K562 (cell line): ENCODE measurements around the gene CSNK1G3. TPM values are rescaled to one million over a fixed set of nuclear protein-coding genes. Genes with fewer than 3 reads are reported as not detected.

Experiments
- ATAC-seq: fragments of 200-7000 bp; cut with Tn5 transposase; 3 replicates; pipeline ENCODE4 v1.9.1; 2020; ENCODE audit warnings: moderate library complexity
- BruUV-seq: library from RNA; stranded (reverse); fragments of 400-500 nt; replicated peaks from 2 replicates; lab custom pipeline; 2021; lab: Mats Ljungman, UMichigan
- CTCF ChIA-PET: fragments of 300-600 bp; formaldehyde crosslinking; extraction: SDS; loops from one replicate; lab custom pipeline; 2021; ENCODE audit warnings: low intra/inter-chr PET ratio; lab: Yijun Ruan, JAX
- POLR2A ChIA-PET: fragments of 300-600, 350-650 bp; sonication (Branson Sonifier 250); formaldehyde crosslinking; extraction: SDS; loops from one replicate; lab custom pipeline; 2021; ENCODE audit warnings: antibody characterized with exemption, inconsistent platforms; lab: Yijun Ruan, JAX
- DNase-seq, 4 experiments: peaks; one replicate each; pipeline versions ENCODE4 v3.0.0 to v3.0.0-alpha.2; 2011 to 2018; ENCODE audit warnings: low spot score in 3 of 4, mixed read lengths in 3 of 4; ENCODE audit errors: extremely low read depth in 1 of 4
- FAIRE-seq: peaks from 2 replicates; lab custom pipeline; 2011; peaks lifted over from hg19 to GRCh38; lab: Jason Lieb, UNC
- H2AFZ ChIP-seq: 2 replicates; pipeline ENCODE4 v1.6.0; 2011; ENCODE audit warnings: low read depth, low read length, control low read depth, inconsistent platforms
- H3K27ac ChIP-seq: fragments of 200-600 bp; 3 replicates; pipeline ENCODE4 v1.8.0; 2011; ENCODE audit warnings: low read depth, mild to moderate bottlenecking, control low read depth, inconsistent platforms, low read length, moderate library complexity, mixed read lengths; ENCODE audit errors: extremely low read depth
- H3K27me3 ChIP-seq, 2 experiments: fragments of 300-600 bp in 1 of 2; 2 replicates in 1 of 2; 3 replicates in 1 of 2; pipeline versions ENCODE4 v1.6.0 to v1.8.0; 2011; ENCODE audit warnings: inconsistent platforms in 2 of 2, low read length in 2 of 2, mild to moderate bottlenecking in 1 of 2, mixed read lengths in 1 of 2, moderate library complexity in 1 of 2; ENCODE audit not compliant: control insufficient read depth in 2 of 2, insufficient read depth in 2 of 2
- H3K36me3 ChIP-seq: fragments of 300-600 bp; 3 replicates; pipeline ENCODE4 v1.8.0; 2011; ENCODE audit warnings: mild to moderate bottlenecking, low read length, inconsistent platforms; ENCODE audit not compliant: control insufficient read depth, insufficient read depth
- H3K4me1 ChIP-seq, 2 experiments: fragments of 200-600 bp in 1 of 2; replicated peaks in 1 of 2; 2 replicates in 1 of 2; 3 replicates in 1 of 2; pipeline versions ENCODE4 v1.5.1 to v1.8.0; 2011; ENCODE audit warnings: inconsistent platforms in 2 of 2, low read length in 2 of 2, mild to moderate bottlenecking in 1 of 2, mixed read lengths in 1 of 2, moderate library complexity in 1 of 2; ENCODE audit not compliant: control insufficient read depth in 2 of 2, insufficient read depth in 2 of 2
- H3K4me2 ChIP-seq: 2 replicates; pipeline ENCODE4 v1.6.1; 2011; ENCODE audit warnings: low read length, control low read depth, inconsistent platforms, mixed read lengths; ENCODE audit not compliant: insufficient read depth
- H3K4me3 ChIP-seq: fragments of 200-600 bp; sonication (generic), shearing (Covaris generic); 2 replicates; pipeline ENCODE4 v1.5.1; 2016; ENCODE audit warnings: control low read depth, inconsistent platforms
- H3K79me2 ChIP-seq: fragments of 200-600 bp; 3 replicates; pipeline ENCODE4 v1.8.0; 2011; ENCODE audit warnings: low read length, inconsistent platforms; ENCODE audit not compliant: control insufficient read depth, insufficient read depth
- H3K9ac ChIP-seq, 2 experiments: 2 replicates each; pipeline versions ENCODE4 v1.6.0 to v1.6.1; 2011; ENCODE audit warnings: low read depth in 2 of 2, low read length in 2 of 2, control low read depth in 1 of 2, inconsistent platforms in 1 of 2, mild to moderate bottlenecking in 1 of 2, mixed read lengths in 1 of 2; ENCODE audit not compliant: insufficient read depth in 1 of 2
- H3K9me1 ChIP-seq: one replicate; pipeline ENCODE4 v1.6.0; 2011; ENCODE audit warnings: inconsistent platforms, mild to moderate bottlenecking, low read length, moderate library complexity; ENCODE audit not compliant: control insufficient read depth, insufficient read depth
- H3K9me3 ChIP-seq: replicated peaks from 2 replicates; pipeline ENCODE4 v1.5.1; 2011; ENCODE audit warnings: low read depth, low read length, inconsistent platforms; ENCODE audit not compliant: control insufficient read depth, insufficient read depth
- H4K20me1 ChIP-seq: replicated peaks from 2 replicates; pipeline ENCODE4 v1.6.1; 2011; ENCODE audit warnings: low read length, inconsistent platforms, mixed read lengths; ENCODE audit not compliant: control insufficient read depth, insufficient read depth
- CCNT2 ChIP-seq: IDR thresholded peaks from 2 replicates; pipeline ENCODE4 v1.6.1; 2011; ENCODE audit warnings: borderline replicate concordance, low read depth, mild to moderate bottlenecking, moderate library complexity, mixed read lengths, low read length; ENCODE audit not compliant: insufficient read length; ENCODE audit errors: extremely low read depth
- CHD1 ChIP-seq: fragments of 200-600 bp; sonication (generic); IDR thresholded peaks from one replicate; pipeline ENCODE4 v1.6.1; 2012; ENCODE audit warnings: mild to moderate bottlenecking, moderate library complexity, low read length, inconsistent platforms
- HMGN3 ChIP-seq: IDR thresholded peaks from 2 replicates; pipeline ENCODE4 v1.6.1; 2011; ENCODE audit warnings: borderline replicate concordance, low read depth, mild to moderate bottlenecking, mixed read lengths, low read length; ENCODE audit not compliant: insufficient read length; ENCODE audit errors: extremely low read depth
- RNF2 ChIP-seq: sonication (generic); IDR thresholded peaks from 2 replicates; pipeline ENCODE4 v1.6.1; 2016
- SAFB2 ChIP-seq: fragments of 200-400 bp; formaldehyde crosslinking; IDR thresholded peaks from 2 replicates; pipeline ENCODE4 v1.6.1; 2018; ENCODE audit warnings: borderline replicate concordance, low read length, low read depth, moderate library complexity; ENCODE audit not compliant: severe bottlenecking
- ZNF12 ChIP-seq: sonication (generic); formaldehyde crosslinking; IDR thresholded peaks from 2 replicates; pipeline ENCODE4 v1.4.0; 2020; ENCODE audit warnings: mild to moderate bottlenecking, missing genetic modification reagents
- ZNF398 ChIP-seq: fragments of 250-450 bp; sonication (Bioruptor Pico); IDR thresholded peaks from 2 replicates; pipeline ENCODE4 v1.8.0; 2021; ENCODE audit warnings: moderate library complexity, mild to moderate bottlenecking, inconsistent platforms
- WGBS: fragments of 100-300 bp; shearing (Covaris generic); methylation state at CpG from one replicate; pipeline ENCODE4 v1.1.6; 2016; ENCODE audit warnings: low coverage, mixed read lengths; ENCODE audit not compliant: insufficient coverage; ENCODE audit errors: missing lambda C conversion rate; 5-methylcytosine and 5-hydroxymethylcytosine counted together
- in situ Hi-C: fragments of 300-500 bp; cut with MboI; formaldehyde crosslinking; loops from 4 replicates; pipeline ENCODE4 v1.15.0; 2018; ENCODE audit warnings: inconsistent platforms, mixed read lengths
- intact Hi-C: fragments of 100-400 bp; cut with micrococcal nuclease; formaldehyde crosslinking; loops from 2 replicates; pipeline ENCODE4 v1.14.2; 2022
- polyA plus RNA-seq, 8 experiments: library from polyadenylated mRNA; depleted of rRNA in 4 of 8; stranded (reverse) in 5 of 8; unstranded in 3 of 8; fragments of >200 nt; fragmentation: Nextera tagmentation in 2 of 8; fragmentation: Illumina TruSeq in 1 of 8; extraction: Ambion mirVana in 2 of 8; extraction: Trizol in 1 of 8; gene quantifications; 2 replicates each; pipeline versions ENCODE4 v1.2.1 to v1.2.3, GENCODE V29; 2011 to 2014; ENCODE audit warnings: inconsistent platforms in 1 of 8, missing spikeins in 1 of 8
- total RNA-seq, 7 experiments: library from RNA; depleted of rRNA in 6 of 7; stranded (reverse); fragments of >200 nt in 6 of 7; fragmentation: Illumina TruSeq in 2 of 7; extraction: Trizol in 2 of 7; gene quantifications; 2 replicates each; pipeline versions ENCODE4 v1.2.1 to v1.2.3, GENCODE V29; 2011 to 2021; ENCODE audit warnings: low replicate concordance in 1 of 7
- TF ChIP-seq, protein P1 (sequence below): fragments of 200-400 bp; formaldehyde crosslinking; IDR thresholded peaks from 2 replicates; pipeline ENCODE4 v1.6.1; 2017; ENCODE audit warnings: mild to moderate bottlenecking, low read depth, low read length, moderate library complexity
- TF ChIP-seq, protein P2 (sequence below): sonication (generic); formaldehyde crosslinking; IDR thresholded peaks from 2 replicates; pipeline ENCODE4 v1.9.0; 2022; ENCODE audit warnings: mild to moderate bottlenecking, missing genetic modification reagents

The CSNK1G3 gene
- total and polyA plus RNA-seq, 9 of the 15 experiments (the other 6 are each of a cell fraction or from before 2014, with no cell fraction given) = 8.3 to 27.6 (median 16.5) TPM

DNA sequence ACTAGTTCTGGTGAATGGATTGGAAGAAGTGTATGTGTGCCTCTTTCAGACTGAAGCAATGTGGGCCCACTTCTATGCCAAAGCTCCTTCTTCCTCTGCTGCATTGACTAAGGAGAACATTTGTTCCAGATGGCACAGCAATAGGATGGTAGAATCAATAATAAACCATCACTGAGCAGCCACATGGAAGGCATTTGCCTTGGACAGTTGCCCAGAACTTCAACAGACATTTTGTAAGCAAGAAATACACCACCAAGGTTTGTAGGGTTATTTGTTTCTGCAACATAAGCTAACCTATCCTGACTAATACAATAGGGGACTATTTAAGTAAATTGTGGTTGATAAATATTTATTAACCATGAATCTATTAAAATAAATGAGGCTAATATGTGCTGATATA, 37.7 kb upstream of the CSNK1G3 start:
- TF ChIP-seq ZNF12 (CRISPR knock-in tag) (peak; percentile 85; the same call in 1 of the 2 replicates), ZNF398 (no peak)
- in situ Hi-C loops = no loop called here
- no peak overlapping the region for H3K9ac ChIP-seq
- H2AFZ ChIP-seq = no peak overlapping the region
- no peak overlapping the region for H3K4me2 ChIP-seq
- no peaks in the 10 kb centered on the region for H4K20me1 ChIP-seq
- H3K27me3 ChIP-seq = no peaks in the 10 kb centered on the region
- peaks cover 0 to 10% of the 10 kb centered on the region in 2 experiments; a peak in 2 of 5 replicates for H3K4me1 ChIP-seq
- CTCF ChIA-PET = interaction anchor here (0.7 kb wide), 1 partner anchor 1939 kb away, joined by 3 read pairs; no protein-coding TSS in a partner anchor
- intact Hi-C loops = loop anchor here (5.0 kb wide), 1 partner anchor 38 kb away; the partner anchor contains the start of gene CSNK1G3
- H3K36me3 ChIP-seq = no peaks in the 10 kb centered on the region
- no peaks in the 10 kb centered on the region for H3K9me3 ChIP-seq
- POLR2A ChIA-PET = interaction anchor here (0.8 kb wide), 1 partner anchor 13 kb away, joined by 3 read pairs; no protein-coding TSS in a partner anchor
- FAIRE-seq = no peak
- H3K79me2 ChIP-seq = no peaks in the 10 kb centered on the region
- no peak overlapping the region for H3K4me3 ChIP-seq
- H3K9me1 ChIP-seq = no peaks in the 10 kb centered on the region
- ATAC-seq = no peak
- BruUV-seq = no TSS peak
- H3K27ac ChIP-seq = no peak overlapping the region
- DNase-seq = no peak

DNA sequence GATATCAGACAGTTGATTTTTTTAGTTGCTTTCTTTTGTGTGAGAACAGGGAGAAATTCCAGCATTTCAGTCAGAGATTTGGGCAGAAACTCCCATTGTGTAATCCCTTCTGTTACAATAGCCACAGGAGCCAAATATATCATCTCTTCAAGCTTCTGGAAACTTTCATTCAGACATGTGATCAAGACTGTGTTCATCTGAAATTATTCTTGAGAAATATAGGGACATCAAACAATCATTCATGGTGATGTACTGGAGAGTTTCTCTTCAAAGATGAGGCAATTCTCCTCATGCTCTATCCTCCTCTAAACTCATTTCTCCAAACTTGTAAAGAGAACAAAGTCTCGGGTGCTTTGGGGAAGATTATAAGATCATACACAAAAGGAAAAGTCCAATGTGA, 35.2 kb upstream of the CSNK1G3 start:
- Histone ChIP-seq H3K79me2 (no peaks in the 10 kb centered on the region), H2AFZ (no peak overlapping the region), H3K27me3 (no peaks in the 10 kb centered on the region), H3K27ac (no peak overlapping the region), H3K4me2 (no peak overlapping the region), H3K4me3 (no peak overlapping the region), H3K4me1 (peaks cover 0 to 3% of the 10 kb centered on the region in 2 experiments; a peak in 2 of 5 replicates), H3K9me3 (no peaks in the 10 kb centered on the region), H3K9ac (no peak overlapping the region), H3K36me3 (no peaks in the 10 kb centered on the region), H3K9me1 (no peaks in the 10 kb centered on the region), H4K20me1 (no peaks in the 10 kb centered on the region)
- intact Hi-C loops (no loop called here), in situ Hi-C loops (no loop called here)
- WGBS = 0% methylated on average over 1 of the region's 1 CpG
- DNase-seq (no peak), FAIRE-seq (no peak), ATAC-seq (no peak)
- ChIA-PET POLR2A (no interaction called here), CTCF (no interaction called here)
- BruUV-seq = no TSS peak
- TF ChIP-seq, protein P1, sequence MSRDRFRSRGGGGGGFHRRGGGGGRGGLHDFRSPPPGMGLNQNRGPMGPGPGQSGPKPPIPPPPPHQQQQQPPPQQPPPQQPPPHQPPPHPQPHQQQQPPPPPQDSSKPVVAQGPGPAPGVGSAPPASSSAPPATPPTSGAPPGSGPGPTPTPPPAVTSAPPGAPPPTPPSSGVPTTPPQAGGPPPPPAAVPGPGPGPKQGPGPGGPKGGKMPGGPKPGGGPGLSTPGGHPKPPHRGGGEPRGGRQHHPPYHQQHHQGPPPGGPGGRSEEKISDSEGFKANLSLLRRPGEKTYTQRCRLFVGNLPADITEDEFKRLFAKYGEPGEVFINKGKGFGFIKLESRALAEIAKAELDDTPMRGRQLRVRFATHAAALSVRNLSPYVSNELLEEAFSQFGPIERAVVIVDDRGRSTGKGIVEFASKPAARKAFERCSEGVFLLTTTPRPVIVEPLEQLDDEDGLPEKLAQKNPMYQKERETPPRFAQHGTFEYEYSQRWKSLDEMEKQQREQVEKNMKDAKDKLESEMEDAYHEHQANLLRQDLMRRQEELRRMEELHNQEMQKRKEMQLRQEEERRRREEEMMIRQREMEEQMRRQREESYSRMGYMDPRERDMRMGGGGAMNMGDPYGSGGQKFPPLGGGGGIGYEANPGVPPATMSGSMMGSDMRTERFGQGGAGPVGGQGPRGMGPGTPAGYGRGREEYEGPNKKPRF = no peak
- TF ChIP-seq CCNT2 (no peak), CHD1 (no peak), RNF2 (no peak), HMGN3 (no peak), SAFB2 (no peak)
- TF ChIP-seq, protein P2, sequence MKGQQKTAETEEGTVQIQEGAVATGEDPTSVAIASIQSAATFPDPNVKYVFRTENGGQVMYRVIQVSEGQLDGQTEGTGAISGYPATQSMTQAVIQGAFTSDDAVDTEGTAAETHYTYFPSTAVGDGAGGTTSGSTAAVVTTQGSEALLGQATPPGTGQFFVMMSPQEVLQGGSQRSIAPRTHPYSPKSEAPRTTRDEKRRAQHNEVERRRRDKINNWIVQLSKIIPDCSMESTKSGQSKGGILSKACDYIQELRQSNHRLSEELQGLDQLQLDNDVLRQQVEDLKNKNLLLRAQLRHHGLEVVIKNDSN (CRISPR knock-in tag) = no peak
